ENCODE data around the gene IL1RAPL1. TPM values are rescaled to one million over a fixed set of nuclear protein-coding genes. Genes with fewer than 3 reads are reported as not detected.

The IL1RAPL1 gene
- total RNA-seq, 3 donors from 2014 or later = 0.16 to 0.44 TPM; not detected in 1

DNA sequence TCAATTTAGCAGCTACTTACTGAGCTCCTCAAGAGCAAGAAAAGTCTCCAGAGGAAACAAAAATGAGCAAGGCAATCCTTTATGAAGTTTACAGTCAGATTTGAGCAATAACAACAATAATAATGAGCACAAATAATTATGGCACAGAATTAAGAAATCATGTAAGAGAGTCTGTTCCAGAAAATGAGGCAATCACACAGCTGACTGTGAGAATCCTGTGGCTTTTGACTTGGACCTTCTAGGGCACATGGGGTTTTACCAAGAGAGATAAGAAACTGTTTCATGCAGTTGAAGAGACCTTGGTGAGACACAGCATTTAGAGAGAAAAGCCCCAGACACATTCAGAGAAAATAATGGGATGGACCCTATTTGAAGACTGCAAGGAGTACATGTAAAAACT lies 1265.5 kb downstream of the IL1RAPL1 start:
- no peak for TF ChIP-seq POLR2A (IDR thresholded peaks at IDR 0.05)
- TF ChIP-seq, protein P1, sequence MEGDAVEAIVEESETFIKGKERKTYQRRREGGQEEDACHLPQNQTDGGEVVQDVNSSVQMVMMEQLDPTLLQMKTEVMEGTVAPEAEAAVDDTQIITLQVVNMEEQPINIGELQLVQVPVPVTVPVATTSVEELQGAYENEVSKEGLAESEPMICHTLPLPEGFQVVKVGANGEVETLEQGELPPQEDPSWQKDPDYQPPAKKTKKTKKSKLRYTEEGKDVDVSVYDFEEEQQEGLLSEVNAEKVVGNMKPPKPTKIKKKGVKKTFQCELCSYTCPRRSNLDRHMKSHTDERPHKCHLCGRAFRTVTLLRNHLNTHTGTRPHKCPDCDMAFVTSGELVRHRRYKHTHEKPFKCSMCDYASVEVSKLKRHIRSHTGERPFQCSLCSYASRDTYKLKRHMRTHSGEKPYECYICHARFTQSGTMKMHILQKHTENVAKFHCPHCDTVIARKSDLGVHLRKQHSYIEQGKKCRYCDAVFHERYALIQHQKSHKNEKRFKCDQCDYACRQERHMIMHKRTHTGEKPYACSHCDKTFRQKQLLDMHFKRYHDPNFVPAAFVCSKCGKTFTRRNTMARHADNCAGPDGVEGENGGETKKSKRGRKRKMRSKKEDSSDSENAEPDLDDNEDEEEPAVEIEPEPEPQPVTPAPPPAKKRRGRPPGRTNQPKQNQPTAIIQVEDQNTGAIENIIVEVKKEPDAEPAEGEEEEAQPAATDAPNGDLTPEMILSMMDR (IDR thresholded peaks at IDR 0.05) = no peak
- TF ChIP-seq POLR2AphosphoS5 (IDR thresholded peaks at IDR 0.05) = no peak
- Histone ChIP-seq H3K36me3 (no peaks in the 10 kb centered on the region), H3K4me3 (no peak overlapping the region), H3K9me3 (no peaks in the 10 kb centered on the region), H3K27me3 (peaks cover 0 to 8% of the 10 kb centered on the region in 2 donors), H3K4me1 (no peaks in the 10 kb centered on the region), H3K27ac (no peak overlapping the region)
- intact Hi-C loops (cut with DNase I; ENCODE audit: low total_unique reads) = loop anchor here (10.0 kb wide), 1 partner anchor 348 kb away; no protein-coding TSS in a partner anchor
- DNase-seq (ENCODE audit: low spot score in 2 of 2) = no peak

- no peak for DNase-seq (ENCODE audit: low spot score in 2 of 2)
- H3K27ac ChIP-seq = no peak overlapping the region
- no peak for TF ChIP-seq POLR2A (IDR thresholded peaks at IDR 0.05)
- TF ChIP-seq, protein P1 (IDR thresholded peaks at IDR 0.05) = no peak
- TF ChIP-seq POLR2AphosphoS5 (IDR thresholded peaks at IDR 0.05) = no peak
- no peaks in the 10 kb centered on the region for H3K9me3 ChIP-seq
- H3K4me1 ChIP-seq = no peaks in the 10 kb centered on the region
- H3K36me3 ChIP-seq = no peaks in the 10 kb centered on the region
- intact Hi-C loops (cut with DNase I; ENCODE audit: low total_unique reads) = loop anchor here (10.0 kb wide), 1 partner anchor 354 kb away; no protein-coding TSS in a partner anchor
- no peak overlapping the region for H3K4me3 ChIP-seq
- H3K27me3 ChIP-seq = peaks cover 0 to 8% of the 10 kb centered on the region in 2 donors
These were observed 1271.5 kb downstream of the IL1RAPL1 start for GRCh38 chrX:29858714-29859113.

DNA sequence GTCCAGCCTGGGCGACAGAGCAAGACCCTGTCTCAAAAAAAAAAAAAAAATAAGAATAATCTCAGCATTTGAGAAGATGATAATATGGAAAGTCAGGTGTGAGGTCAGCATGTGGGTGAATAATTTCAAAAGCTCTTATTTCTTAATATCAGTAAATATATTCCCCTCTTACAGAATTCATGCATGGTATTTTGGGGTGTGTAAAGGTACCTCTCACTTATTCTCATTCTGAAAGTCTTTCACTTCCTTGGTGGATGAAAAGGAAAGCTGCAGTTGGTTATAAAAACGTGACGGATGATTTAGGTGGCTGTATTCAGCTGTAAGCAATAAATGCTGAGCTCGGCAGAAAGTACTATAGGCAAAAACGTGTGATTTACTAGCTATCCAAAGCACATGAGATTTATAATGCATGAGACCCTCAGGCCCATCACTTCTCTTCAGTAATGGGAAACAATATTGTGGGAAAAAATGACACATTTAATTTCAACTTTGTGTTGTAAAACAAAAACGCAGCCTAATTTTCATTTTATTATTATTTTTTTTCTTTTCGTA lies 1275.0 kb downstream of the IL1RAPL1 start:
- intact Hi-C loops (cut with DNase I; ENCODE audit: low total_unique reads) = no loop called here
- no peak for TF ChIP-seq POLR2A (IDR thresholded peaks at IDR 0.05)
- TF ChIP-seq, protein P1 (IDR thresholded peaks at IDR 0.05) = no peak
- no peak for TF ChIP-seq POLR2AphosphoS5 (IDR thresholded peaks at IDR 0.05)

DNA sequence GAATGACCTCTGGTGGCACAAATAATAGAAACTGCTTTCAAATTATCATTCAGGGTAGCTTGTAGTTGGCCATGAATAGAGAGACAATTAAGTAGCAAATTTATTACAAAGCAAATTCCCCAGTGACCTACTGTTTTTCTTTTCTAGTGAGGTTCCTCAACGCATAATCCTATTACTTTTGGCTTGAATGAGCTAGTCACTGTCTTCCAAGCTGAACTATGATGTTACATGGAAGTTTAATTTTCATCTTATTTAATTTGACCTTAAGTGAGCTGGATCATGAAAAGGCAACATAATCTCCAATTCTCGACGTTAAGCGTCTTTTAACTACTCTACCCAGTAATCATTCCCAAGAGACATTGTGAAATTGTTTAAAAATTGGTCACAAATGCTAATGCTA lies 1280.7 kb downstream of the IL1RAPL1 start:
- Histone ChIP-seq H3K4me3 (no peak overlapping the region), H3K27me3 (peaks cover 0 to 11% of the 10 kb centered on the region in 2 donors), H3K4me1 (no peaks in the 10 kb centered on the region), H3K27ac (no peak overlapping the region), H3K9me3 (no peaks in the 10 kb centered on the region), H3K36me3 (no peaks in the 10 kb centered on the region)
- no peak for DNase-seq (ENCODE audit: low spot score in 2 of 2)
- intact Hi-C loops (cut with DNase I; ENCODE audit: low total_unique reads) = no loop called here
- TF ChIP-seq POLR2A (IDR thresholded peaks at IDR 0.05) (no peak), POLR2AphosphoS5 (IDR thresholded peaks at IDR 0.05) (no peak)
- TF ChIP-seq, protein P1 (IDR thresholded peaks at IDR 0.05) = no peak

More for the DNA sequence above, 1275.0 kb downstream of the IL1RAPL1 start:
- no peak for DNase-seq (ENCODE audit: low spot score in 2 of 2)
- H3K36me3 ChIP-seq = no peaks in the 10 kb centered on the region
- no peaks in the 10 kb centered on the region for H3K9me3 ChIP-seq
- H3K4me1 ChIP-seq = no peaks in the 10 kb centered on the region
- H3K4me3 ChIP-seq = no peak overlapping the region
- no peak overlapping the region for H3K27ac ChIP-seq
- H3K27me3 ChIP-seq = peaks cover 0 to 4% of the 10 kb centered on the region in 2 donors

DNA sequence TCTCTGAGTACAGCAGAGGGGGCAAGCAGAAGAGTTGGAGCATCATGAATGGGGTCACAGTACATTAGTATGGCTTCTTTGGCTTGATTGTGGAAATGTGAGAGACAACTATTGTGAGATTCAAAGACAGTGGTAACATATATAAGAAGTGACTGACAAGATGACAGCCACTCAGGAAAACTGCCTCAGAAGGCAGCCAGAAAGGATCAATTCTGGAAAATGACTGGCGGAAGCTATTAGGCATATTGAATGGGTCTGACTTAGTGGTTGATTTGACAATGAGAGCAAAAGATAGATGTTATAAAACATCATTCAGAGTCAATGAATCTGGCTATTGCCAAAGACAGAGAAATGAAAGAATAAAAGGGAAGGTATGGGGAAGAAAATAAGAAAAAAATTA lies 1282.6 kb downstream of the IL1RAPL1 start:
- no peaks in the 10 kb centered on the region for H3K36me3 ChIP-seq
- no peak overlapping the region for H3K4me3 ChIP-seq
- no peak overlapping the region for H3K27ac ChIP-seq
- H3K4me1 ChIP-seq = no peaks in the 10 kb centered on the region
- H3K9me3 ChIP-seq = no peaks in the 10 kb centered on the region
- no peak for DNase-seq (ENCODE audit: low spot score in 2 of 2)
- intact Hi-C loops (cut with DNase I; ENCODE audit: low total_unique reads) = no loop called here
- TF ChIP-seq, protein P1 (IDR thresholded peaks at IDR 0.05) = no peak
- TF ChIP-seq POLR2AphosphoS5 (IDR thresholded peaks at IDR 0.05) = no peak
- no peak for TF ChIP-seq POLR2A (IDR thresholded peaks at IDR 0.05)
- peaks cover 0 to 15% of the 10 kb centered on the region in 2 donors for H3K27me3 ChIP-seq

Data from breast epithelium (tissue), 4 donors.